Esophagus squamous epithelium (tissue), 4 donors: ENCODE measurements around the gene TBC1D13.

Experiments used
- POLR2A ChIP-seq, 4 donors: fragments of 450-650 bp; IDR thresholded peaks; one replicate each; pipeline ENCODE4 v1.6.1; 2017; ENCODE audit warnings: antibody characterized with exemption in 4 of 4, mild to moderate bottlenecking in 4 of 4, moderate library complexity in 3 of 4
- TF ChIP-seq, protein P1 (sequence below), 6 experiments: fragments of 450-650 bp in 4 of 6; fragments of 200-600 bp in 2 of 6; sonication (generic) in 2 of 6; IDR thresholded peaks; one replicate each; pipeline ENCODE4 v1.5.1; 2016 to 2019; ENCODE audit warnings: antibody characterized with exemption in 6 of 6, mild to moderate bottlenecking in 4 of 6, moderate library complexity in 4 of 6

DNA sequence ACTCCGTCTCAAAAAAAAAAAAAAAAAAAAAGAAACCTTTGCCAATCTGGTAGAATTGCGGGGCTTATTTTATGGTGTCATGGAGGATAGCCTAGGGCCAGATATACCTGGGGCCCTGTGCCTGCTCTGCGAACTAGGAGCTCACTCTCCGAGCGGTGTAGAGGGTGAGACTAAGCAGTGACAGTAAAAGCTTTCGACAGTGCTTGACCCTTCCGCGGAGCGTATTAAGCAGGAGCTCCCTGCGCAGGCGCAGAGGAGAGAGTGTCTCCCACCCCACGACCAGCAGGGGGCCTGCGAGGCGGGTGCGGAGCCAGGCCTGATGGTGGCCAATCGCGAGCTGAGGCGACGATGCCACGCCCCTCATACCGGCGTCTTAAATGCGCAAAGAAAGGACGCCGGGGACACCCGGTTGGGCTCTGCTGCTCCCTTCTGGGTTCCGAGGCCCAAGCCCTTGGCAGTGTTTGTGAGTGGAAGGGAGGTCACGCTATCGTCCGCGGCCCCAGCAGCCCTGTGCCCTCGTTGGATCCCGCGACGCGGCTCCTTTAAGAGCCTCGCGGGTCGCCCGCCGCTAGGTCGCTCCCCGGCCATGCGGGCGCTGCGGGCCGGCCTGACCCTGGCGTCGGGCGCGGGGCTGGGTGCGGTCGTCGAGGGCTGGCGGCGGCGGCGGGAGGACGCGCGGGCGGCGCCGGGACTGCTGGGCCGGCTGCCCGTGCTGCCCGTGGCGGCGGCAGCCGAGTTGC, 31.2 kb downstream of the TBC1D13 start, which contains the start of gene ENDOG:
- TF ChIP-seq, protein P1, sequence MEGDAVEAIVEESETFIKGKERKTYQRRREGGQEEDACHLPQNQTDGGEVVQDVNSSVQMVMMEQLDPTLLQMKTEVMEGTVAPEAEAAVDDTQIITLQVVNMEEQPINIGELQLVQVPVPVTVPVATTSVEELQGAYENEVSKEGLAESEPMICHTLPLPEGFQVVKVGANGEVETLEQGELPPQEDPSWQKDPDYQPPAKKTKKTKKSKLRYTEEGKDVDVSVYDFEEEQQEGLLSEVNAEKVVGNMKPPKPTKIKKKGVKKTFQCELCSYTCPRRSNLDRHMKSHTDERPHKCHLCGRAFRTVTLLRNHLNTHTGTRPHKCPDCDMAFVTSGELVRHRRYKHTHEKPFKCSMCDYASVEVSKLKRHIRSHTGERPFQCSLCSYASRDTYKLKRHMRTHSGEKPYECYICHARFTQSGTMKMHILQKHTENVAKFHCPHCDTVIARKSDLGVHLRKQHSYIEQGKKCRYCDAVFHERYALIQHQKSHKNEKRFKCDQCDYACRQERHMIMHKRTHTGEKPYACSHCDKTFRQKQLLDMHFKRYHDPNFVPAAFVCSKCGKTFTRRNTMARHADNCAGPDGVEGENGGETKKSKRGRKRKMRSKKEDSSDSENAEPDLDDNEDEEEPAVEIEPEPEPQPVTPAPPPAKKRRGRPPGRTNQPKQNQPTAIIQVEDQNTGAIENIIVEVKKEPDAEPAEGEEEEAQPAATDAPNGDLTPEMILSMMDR (IDR thresholded peaks at IDR 0.05), result peak; percentile 87 to 99 (median 98)
- peak in 3 of 4 donors; percentile 63 to 78 (median 76) for TF ChIP-seq POLR2A (IDR thresholded peaks at IDR 0.05)
